ENCODE data around the gene ENOX1.

Gene ENOX1

DNA sequence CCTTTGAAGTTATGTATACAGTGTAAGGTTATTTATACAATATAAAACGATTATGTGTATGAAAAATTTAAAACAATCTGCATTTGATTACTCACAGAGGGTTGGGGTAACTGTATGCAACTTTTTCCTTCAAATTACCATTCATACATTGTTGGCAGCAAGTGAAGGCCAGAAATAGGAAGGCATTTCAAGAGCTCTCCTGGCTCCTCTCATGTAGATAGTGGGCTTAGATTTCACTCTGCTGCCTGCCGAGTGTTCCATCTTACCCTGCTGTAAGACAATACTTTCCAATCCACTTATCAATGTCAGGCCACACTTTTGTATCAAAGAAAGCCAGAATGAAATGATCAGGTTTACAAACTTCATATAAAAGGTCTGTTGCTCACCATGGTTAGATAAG, 518.1 kb downstream of the ENOX1 start:
- DNase-seq, result peak; percentile 52

DNA sequence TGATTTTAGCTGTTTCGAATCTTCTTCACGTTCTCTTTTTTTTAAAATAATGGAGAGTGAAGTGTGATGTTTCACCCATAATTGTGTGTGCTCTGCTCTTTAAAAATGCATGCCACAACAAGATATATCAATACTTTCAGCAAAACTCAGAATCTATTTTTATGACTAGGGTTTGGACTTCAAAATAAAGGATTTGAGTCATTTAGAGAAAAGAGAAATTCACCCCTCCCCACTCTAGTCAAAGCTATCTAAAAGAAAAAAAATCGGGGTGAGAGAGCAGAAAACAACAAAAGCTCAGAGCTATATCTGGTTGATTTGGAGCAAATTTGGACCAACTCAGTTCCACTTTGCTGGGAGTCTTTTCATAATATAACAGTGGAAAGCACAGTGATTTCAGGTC, 518.9 kb downstream of the ENOX1 start:
- no peak for DNase-seq

DNA sequence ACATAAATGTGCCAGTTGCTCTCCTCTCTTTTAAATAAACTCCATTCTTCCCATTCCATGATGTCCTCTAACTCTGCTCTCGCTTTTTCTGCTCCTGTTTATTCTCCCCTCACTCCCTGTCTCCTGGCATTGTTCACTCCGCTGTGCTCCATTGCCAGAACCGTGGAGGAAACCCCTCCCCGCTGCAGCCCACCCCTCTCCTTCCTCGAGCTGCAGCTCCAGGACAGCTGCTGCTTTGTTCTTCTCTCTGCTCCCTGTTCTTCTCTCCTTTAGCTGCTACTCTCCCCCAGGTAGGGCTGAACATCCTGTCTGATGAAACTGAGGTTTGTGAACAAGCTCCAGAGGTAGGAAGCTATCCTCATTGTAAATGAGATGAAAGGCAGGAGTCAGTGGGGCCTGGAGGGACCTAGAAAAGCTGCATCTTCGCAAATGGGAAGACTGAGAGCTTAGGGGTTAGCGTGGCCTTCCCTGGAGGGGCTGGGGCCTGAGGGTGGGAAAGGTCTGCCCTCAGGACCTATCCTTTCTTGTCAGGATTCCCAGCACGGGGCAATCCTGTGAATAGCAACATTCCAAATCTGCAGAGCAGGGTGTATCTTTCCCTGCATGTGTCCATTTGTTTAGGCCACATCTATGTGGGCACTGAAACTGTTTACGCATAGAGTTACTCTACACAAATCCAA, 519.7 kb downstream of the ENOX1 start:
- DNase-seq, result no peak

DNA sequence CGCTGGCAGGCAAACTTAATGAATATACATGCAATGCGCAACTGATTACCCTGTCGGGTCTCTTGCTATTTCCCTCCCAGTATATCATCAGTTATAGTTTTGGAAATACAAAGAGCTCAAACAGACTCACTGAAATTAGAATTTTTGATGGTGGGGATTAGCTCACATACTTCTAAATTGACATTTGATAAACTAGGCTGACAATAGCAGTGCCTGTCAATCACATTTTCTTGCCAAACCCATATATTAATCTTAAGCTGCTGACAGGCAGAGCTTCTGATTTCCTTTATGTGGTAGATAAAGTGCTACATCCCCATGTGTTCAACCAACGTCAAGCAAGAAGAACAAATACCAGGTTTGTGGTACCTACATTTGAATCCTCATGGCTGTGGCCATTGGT, 521.7 kb downstream of the ENOX1 start:
- DNase-seq, result no peak

DNA sequence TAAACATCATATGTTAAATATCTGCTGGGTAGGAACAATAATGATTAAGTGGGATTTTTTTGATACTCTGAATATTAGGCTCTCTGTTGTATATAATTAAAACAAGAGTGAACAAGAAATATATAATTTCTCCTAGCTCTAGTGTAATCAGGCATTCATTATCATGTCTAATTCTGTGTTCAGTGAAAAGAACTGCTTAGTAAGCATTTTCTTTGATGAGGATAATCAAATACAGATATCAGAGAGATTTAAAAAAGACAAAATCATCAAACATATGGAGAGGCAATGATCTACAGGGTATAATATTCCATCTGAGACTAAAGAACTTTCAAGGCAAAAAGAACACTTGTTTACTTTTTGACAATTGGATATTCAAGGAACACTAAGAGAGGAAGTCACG, 522.3 kb downstream of the ENOX1 start:
- no peak for DNase-seq

DNA sequence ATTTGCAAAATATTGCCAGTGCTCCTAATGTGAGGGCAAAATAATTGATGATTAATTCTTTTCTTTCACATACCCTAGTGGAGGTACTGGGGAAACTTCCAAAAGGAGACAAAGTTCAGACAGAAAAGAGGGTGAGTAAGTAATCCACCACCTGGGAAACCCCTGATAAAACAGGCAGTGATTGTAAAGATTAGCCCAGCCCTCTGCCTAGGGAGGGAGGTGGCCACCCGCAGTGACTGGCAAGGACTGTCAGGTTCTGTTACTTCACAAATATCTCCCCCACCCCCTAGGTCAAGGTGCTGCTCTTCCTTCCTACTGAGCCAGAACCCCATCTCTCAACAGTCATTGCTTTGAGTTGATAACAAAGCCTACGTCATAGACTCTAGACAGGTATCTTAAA, 523.7 kb downstream of the ENOX1 start:
- no peak for DNase-seq

DNA sequence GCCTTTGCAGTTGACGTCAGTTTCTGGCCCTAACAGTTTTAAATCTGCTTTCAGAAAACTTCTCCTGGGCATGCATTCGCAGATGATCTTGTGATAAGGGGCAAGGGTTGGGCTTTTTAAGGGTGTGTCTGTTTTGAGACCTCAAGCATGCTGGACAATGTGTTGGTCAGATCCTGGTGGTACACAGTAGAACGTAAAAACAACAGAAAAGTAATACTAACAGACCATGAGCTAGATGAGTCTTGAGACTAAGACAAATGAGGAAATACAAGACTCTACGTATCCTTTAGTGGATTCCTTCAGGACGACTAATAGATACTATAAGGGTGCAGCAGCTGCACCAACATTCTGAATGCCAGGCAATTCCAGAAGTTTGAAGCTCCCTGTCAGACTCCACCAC, 525.8 kb downstream of the ENOX1 start:
- DNase-seq, result peak; percentile 29

DNA sequence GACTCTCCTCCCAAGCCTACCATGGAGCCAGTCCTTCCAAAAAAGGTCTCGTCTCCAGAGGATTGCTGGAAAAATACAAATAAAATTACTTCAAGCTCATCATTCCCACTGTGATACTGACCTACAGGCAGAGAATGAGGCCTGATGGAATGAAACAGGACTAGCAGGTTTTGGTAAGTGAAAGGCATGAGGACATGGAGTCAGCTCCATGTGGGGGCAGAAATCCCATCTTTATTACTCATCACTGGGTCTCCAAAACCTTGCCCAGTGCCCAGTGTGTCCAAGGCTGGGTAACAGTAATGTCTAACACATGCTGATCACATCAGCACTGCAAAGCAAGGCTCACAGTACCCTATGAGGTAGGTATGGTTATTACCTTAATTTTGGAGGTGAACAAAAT, 528.0 kb downstream of the ENOX1 start:
- no peak for DNase-seq

DNA sequence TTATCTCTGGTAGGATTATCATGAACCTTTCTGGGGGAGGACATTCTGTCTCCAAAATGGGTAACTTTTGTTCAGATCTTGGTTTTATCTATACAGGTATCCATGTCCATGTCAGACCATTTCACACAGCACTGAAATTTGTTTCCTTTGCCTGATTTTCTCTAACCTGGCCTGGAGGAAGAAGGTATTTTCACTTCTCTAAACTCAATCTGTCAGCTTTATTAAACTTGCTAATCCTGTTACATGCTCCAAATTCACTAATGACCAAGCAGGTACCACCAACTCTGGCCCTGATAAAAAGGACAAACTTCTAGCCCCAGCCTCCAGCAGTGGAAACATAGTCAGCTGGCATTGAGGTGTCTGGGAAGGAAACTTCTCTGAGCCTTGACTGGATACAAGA, 529.0 kb downstream of the ENOX1 start:
- no peak for DNase-seq

DNA sequence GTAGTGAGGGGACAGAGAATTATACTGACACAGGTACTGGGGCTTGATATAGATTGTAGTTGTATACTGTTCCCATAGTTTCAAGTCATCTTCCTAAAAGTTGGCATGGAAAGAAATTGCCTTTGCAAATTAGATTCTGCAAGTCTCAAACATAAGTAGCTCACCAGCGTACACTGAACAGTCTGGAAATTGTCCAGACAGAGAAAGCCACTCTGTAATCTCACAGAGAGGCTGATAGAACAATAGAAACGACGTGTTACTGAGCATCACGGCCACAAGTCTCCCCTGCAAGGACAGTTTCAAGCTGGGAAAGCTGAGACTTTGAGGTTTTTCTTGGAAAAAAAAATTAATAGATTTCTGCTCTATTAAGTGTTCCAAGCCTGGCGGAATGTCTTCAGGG, 534.8 kb downstream of the ENOX1 start:
- no peak for DNase-seq

DNA sequence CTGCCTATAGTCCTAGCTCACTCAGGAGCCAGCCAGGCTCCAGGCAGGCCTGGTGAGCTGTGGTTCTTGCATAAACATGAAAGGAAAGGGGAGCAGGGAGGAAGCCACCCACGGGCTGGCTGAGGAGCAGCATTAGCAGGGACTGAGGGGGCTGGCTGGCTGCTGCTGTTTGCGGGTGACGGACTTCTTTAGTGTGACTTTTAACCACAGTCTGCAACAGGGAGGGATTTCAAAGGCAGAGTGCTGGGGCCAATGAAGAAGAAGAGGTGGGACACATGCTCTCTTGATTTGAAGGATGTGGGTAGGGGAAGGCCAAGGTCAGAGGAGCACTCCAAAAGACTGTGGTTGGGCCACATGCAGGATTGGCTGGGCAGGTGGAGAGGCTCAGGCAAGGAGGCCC, 540.4 kb downstream of the ENOX1 start:
- no peak for DNase-seq

DNA sequence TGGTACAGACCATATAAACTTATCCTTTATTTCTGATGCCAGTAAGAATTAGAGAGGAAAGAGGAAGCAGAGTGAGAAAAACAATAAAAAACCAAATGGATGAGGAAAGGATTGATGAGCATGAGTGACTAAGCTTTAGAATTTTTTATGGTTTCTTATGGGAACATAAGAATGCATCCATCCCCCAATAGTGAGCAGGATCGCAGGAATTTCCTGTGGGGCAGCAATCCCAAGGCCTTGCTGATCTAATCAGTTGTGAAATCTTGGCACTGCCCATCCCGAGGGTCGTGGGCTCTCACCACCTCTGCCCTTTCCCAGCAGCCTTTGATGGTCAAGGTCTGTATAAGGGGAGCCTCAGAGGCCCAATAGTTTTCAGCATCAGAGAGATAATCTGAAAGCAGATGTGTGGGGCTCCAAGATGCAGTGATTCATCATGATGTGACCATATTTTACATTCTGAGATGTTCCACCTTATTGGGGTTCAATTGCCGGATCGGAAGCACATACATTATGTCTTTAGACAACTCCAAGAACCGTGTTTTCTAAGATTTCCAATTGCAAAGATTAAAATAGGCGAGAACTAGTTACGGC, 541.3 kb downstream of the ENOX1 start:
- DNase-seq, result peak; percentile 47

DNA sequence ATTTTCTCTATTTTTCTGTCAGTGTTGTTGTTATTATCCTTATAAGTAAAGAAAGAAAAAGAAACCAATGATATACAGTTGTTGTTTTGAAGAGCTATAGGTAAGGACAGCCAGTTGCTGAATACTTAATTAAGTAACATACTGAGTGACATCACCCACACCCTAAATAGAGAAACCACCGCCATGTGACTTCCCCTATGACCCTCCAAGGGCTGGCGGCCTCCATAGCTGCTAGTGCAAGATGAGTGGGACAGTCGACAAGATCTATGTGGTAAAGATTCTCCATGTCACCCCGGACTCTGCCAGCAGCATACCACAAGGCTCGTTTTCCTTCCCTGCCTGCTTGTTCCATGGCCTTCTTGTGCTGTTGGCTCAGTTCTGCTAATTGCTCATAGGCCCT, 542.3 kb downstream of the ENOX1 start:
- no peak for DNase-seq

DNA sequence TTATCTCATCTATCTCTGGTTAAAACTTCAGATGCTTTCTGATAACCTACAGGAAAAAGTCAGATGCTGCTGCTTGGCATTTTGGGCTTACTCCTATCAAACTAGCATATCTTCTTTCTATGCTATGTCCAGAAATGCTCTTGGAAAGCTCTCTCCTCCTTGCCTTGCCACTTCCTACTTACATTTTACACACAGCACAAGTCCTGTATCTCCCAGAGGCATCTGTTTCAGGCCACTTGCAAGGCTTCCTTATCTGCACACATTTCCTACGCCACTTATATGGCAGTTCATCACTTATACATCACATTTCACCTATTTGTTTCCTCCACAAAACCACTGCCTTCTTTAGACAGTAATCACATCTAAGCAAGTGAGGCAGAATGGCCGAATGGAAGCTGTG, 543.1 kb downstream of the ENOX1 start:
- DNase-seq, result no peak

DNA sequence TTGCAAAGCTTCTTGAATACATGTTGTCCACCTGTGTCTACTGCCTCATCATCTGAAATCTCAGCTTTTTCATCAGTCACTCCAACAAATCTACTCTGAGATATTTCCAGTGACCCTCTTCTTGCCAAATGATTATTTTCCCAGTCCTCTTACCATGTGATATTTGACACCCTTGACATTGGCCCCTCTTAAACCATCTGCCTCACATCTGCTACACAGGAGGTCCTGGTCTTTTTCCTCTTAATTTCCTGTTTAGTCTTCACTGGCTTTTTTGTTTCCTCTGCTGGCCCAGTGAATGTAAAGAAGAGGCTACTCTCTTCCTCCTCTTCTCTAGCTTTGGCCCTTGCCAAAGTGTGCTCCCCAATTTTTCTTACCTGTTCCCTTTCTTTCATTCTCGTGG, 544.7 kb downstream of the ENOX1 start:
- no peak for DNase-seq

DNA sequence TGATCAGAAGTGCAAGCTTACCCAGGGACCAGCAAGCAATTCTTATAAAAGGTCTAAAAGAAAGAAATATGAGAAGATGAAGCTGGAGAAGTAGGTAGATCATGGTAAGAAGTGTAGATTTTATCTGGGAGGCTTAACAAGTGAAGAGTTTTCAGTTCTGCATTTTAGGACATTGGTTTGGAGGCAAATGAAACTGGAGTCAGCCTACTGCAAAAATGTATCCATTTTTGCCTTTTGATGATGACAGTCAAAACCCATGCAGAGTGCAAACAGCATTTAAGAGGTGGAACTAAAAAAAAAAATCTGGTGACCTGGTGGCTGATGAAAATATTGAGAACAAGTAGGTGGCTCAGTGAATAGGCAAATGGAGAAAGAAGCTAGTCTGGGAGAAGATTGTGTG, 546.5 kb downstream of the ENOX1 start:
- DNase-seq, result no peak

DNA sequence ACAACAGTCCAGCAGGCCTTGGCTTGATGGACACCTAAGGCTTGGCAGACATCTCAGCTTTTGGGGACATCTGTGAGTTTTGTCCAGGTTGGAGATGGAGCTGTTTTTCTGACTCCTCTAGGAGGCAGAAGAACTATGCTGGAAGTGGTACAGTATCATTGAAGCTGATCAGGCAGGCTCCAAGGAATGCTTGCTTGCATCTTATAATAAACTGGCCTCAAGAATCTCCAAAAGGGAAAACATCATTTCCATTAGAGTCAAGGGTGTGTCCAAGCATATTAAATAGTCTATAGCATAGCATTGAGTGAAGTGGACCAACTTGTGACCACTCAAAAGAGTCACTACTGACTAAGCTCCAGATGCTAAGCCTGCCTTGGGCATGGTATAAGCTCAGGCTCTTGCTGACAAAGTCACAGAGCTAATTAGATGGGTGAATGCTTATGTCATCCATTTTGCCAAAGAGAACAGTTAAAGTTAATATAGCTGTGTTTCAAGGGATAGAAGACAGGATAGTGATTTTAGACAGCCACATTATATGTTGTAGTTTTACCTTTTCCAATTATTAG, 547.4 kb downstream of the ENOX1 start:
- DNase-seq, result no peak

DNA sequence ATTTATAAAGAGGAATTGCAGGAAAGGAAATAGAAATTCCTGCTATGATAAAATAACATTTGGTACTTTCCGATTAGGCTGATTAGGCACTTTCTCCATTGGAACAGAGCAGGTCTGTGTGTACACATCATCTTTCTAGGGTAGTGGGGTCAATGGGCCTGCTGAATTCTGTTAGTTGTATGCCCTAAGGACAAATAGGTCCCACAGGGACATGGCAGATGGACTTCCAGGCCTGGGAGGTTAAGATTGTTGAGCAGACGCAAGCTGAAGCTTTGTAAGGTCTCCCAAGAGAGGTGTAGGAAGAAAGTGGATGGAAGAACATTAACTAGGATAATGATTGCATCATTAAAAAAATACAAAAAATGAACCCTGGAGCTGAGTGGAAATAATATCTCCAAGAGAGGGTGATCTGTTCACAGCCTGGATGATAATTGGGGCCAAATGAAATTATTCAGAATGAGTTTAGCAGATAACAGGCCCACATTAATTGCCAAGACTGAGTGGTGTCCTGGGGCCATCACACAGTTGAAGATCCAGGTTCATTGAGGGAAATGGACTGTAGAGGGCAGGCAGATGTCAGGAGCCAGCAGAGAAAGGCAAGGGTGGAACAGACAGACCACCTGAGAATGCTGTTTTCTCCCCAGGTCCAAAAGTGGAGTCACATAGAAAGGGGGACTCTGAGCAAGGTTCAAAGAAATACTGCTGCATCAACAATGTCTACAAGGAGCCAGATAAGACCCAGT, 548.3 kb downstream of the ENOX1 start:
- DNase-seq, result no peak

DNA sequence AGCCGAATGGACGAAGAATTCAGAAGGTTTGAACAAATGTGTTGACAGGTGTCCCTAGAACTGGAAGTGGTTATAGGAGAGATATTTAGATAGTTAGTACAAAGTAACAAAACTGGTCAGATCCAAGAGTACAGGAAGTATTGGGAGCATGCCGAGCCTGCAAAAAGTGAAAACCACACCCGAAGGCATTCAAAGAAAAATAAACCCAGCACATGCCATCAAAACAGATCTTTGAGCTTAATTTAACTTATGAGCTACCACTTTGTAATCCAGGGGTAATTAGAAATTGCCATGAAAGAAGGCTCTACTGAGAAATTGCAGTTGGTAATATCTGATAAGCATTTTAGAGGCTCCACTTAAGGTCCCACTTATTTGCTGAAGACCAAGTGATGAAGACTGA, 549.2 kb downstream of the ENOX1 start:
- no peak for DNase-seq

DNA sequence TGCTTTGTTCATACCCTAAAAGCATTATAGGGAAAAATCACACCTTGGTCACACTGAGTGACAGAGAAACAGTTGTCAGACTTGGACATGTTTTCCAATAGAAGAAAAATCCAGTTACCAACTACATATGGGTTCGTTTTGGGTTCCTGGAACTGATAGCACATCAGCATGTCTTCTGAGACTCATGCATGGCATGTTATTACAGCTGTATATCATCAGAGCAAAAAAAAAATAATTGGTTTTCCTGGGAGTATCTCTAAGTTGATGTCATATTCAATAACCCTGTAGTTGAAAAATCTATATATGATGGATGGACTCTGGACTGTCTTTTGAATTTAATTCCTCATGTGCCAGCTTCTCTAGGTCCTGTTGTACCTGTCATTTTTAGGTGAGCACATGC, 551.7 kb downstream of the ENOX1 start:
- no peak for DNase-seq

DNA sequence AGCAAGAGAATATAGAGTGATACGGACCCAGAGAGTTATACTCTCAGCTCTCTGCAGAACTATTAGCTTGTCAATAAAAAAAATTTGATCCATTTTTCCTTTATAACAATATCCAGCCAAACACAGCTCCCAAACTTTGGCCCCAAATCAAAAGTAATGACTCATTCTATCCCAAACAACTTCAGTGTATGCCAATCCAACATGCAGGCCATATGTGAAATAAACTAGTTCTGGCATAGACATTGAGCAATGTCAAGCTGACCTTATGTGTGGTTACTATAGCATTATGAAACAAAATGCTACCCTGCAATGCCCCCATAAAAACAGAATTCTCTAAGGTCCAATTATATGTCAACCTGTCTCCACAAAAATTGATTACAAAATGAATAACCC, 553.9 kb downstream of the ENOX1 start:
- DNase-seq, result no peak

DNA sequence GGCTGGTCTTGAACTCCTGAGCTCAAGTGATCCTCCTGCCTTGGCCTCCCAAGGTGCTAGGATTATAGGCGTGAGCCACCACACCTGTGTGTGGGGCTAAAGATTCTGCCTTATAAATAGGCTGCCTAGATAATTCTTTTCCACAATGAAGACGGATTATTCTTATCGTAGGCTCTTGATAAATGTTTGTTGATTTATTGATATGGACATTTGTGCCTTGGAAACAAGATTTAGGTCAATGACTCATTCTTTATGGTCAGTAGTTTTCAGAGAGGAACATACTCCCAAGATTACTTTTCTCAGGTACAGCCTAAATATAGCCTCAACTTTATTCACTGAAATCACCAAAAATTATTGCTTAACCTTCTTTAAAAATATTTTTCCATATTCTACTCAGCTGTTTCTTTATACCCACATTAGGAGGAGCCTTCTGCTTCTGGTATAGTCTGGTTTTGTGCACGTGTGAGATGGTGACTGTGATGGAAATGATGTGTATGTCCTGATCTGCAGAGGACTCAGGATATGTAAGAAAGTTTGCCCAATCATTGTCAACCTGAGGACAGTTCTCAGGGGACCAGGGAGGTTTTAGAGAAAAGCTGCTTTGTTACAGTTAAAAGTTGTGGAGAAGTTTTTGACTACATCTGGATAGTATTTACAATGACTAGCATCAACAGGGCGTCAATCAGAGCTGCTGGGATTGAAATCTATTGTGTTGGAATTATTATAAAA, 554.5 kb downstream of the ENOX1 start:
- DNase-seq, result no peak

DNA sequence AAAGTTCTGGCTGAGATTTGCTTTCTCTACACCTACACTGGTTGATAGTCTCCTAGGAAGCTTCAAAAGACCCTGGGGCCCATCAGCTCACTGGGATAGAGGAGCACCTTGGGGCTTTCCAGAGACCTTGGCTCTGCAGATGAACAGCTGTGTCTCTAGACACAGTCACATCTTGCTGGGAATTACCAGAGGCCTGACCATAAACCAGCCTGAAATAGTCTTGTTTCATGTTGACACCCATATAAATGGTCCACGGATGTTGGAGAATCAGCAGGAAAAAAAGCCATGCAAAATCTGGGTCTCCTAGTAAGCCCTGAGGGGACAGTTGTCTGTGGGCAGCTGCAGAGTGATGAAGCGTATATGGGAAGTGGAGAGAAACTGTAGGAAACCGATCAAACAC, 555.8 kb downstream of the ENOX1 start:
- DNase-seq, result no peak

DNA sequence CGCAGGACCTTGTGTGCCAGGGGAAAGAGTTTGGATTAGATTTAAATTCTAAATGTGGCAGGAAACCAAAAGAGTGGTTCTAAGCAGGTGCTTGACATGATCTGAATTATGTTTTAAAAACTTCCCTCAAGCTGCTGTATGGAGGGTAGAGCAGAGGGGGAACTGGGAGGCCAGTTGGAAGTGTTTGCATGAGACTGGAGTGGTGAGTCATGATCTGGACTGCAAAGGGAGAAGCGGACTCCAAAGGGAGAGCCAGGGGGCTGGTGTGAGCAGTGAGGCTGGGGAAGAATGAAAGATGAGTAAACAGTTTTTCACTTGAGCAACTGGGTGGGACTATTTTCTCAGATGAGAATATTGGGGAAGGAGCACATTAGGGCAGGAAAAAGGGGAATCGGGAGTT, 557.3 kb downstream of the ENOX1 start:
- DNase-seq, result no peak

All from kidney glomerular epithelial cell (primary cell).